ENCODE results near the gene BMPR1B. TPM values are rescaled to one million over a fixed set of nuclear protein-coding genes. Genes with fewer than 3 reads are reported as not detected.

Gene BMPR1B
- 2.1 and 2.7 TPM in 2 replicates for polyA plus RNA-seq (2014; cell fraction: cytosol; rRNA removed)
- 2.5 and 4.3 TPM in 2 replicates for polyA plus RNA-seq (2014; cell fraction: nucleus; rRNA removed)

DNA sequence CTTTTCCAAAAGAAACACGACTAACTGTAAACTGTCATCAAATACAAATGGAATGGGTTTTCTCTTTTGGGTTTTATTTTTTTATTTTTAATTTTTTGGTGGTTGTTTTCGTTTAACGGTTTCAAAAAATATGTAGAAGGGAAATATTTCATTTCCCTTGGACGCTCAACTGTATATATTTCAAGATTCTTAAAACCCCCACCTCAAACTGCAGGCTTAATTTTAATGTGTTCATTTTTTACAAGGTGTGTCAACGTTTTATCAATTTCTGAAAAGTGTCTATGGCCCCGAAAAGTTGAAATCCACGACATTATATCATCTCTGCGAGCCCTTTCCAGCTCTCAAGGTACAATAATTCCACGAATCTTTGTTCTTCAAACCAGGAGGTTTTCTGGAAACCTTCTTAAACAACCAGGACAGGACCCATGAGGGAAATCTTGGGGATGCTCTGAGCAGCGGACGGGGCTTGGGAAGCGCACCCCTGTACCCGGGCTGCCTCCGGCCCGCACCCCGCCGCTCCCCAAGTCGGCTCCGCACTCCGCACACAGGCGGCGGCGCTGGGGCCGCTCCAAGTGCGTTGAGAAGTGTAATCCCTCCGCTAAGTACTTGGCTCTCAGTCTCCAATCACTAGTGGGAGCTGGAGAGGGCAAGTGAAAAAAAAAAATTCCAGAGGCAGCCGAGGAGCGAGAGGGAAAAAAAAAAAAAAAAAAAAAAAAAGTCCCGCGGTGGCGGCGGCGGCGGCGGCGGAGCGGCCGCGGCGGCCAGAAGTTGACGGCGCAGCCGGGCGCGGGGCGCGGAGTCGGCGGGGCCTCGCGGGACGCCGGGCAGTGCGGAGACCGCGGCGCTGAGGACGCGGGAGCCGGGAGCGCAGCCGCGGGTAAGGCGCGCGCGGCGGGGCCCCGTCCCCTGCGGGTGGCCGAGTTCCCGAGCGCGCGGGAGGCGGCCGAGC is at the start of gene BMPR1B:
TSS of gene BMPR1B (plus strand) at position 764 of the 949 bp plus-strand sequence. CDS start 346,470 bp downstream, outside the sequence.
- peak; percentile 74 for DNase-seq (ENCODE audit: low spot score)

DNA sequence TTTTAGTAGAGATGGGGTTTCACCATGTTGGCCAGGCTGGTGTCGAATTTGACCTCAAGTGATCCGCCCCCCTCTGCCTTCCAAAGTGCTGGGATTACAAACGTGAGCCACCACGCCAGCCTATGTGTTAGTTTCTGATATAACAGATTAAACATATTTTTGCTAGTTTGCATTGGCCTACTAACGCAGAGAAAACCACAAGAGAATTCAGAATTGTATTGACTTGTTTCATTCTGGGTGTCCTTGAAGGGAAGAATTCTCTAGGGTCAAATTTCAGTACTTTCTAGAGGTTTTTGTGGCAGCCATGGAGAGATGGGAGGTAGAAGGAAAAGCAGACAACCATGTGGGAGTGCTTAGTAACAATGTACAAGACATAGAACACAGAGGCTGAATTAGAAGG is 46.1 kb upstream of the BMPR1B start:
- DNase-seq (ENCODE audit: low spot score): no peak

GRCh38 chr4:94714365-94715160 is 43.2 kb upstream of the BMPR1B start:
- no peak for DNase-seq (ENCODE audit: low spot score)

GRCh38 chr4:94715726-94716125 is 42.0 kb upstream of the BMPR1B start:
- no peak for DNase-seq (ENCODE audit: low spot score)

DNA sequence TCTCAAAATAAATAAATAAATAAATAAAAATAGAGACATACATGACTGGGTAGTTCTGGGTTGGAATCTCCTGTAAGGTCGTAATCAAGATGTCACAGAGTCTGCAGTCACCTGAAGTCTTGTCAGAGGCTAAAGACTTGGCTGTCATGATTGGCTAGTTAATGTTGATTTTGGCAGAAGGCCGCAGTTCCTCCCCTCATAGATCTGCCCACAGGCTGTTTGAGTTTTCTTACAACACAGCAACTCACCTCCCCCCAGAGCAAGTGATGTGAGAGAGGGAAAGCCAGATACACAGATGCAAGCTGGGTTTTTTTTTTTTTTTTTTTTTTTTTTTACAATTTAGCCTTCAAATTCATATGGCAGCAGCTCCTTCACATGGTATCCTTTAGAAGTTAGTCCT is 36.4 kb upstream of the BMPR1B start:
- no peak for DNase-seq (ENCODE audit: low spot score)

GRCh38 chr4:94722270-94722669 is 35.5 kb upstream of the BMPR1B start:
- no peak for DNase-seq (ENCODE audit: low spot score)

DNA sequence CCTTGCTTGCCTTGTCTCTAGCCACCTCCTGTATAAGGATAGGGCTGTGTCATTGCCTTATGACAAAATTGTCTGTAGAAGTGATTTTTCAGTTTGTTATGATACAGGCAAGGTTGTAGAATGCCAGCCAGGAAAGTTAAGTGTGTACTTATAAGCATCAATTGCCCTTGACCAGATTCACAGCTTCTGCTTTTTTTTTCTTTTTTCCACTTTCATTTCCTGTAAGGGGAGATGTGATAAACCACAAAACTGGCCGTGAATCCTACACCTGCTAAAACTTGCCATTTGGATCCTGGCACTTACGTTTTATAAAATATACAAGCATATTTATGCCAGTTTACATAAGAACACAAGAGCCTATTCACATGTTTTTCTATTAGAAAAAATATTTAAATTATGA is 35.0 kb upstream of the BMPR1B start:
- no peak for DNase-seq (ENCODE audit: low spot score)

- DNase-seq (ENCODE audit: low spot score): no peak
Observed at GRCh38 chr4:94724016-94724790, 33.6 kb upstream of the BMPR1B start.

- DNase-seq (ENCODE audit: low spot score): no peak
Observed at GRCh38 chr4:94726524-94727123, 31.1 kb upstream of the BMPR1B start.

GRCh38 chr4:94728056-94728766 is 29.5 kb upstream of the BMPR1B start:
- no peak for DNase-seq (ENCODE audit: low spot score)

- DNase-seq (ENCODE audit: low spot score): no peak
Observed at GRCh38 chr4:94732358-94732698, 25.4 kb upstream of the BMPR1B start.

GRCh38 chr4:94739741-94740140 is 18.0 kb upstream of the BMPR1B start:
- no peak for DNase-seq (ENCODE audit: low spot score)

- DNase-seq (ENCODE audit: low spot score): no peak
Observed at GRCh38 chr4:94741304-94741703, 16.5 kb upstream of the BMPR1B start.

DNA sequence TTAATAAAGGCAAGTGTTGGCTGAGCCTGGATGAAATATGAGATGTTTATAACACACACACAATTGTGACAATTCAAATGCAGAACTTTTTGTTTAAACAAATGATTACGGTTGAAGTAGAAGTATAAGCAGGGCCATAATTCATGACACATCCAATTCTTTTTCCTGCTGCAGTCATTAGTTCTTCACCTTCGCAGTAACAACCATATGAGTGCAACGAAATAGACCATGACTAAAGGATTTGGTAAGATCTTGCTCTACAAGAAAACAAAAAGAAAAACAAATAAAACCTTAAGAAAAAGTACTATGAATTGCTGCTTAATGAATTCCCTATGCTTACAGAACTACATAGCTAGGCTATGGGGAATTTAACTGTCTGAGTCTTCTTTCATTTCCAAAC is 13.9 kb upstream of the BMPR1B start:
- no peak for DNase-seq (ENCODE audit: low spot score)

GRCh38 chr4:94744850-94745249 is 12.9 kb upstream of the BMPR1B start:
- DNase-seq (ENCODE audit: low spot score): no peak

DNA sequence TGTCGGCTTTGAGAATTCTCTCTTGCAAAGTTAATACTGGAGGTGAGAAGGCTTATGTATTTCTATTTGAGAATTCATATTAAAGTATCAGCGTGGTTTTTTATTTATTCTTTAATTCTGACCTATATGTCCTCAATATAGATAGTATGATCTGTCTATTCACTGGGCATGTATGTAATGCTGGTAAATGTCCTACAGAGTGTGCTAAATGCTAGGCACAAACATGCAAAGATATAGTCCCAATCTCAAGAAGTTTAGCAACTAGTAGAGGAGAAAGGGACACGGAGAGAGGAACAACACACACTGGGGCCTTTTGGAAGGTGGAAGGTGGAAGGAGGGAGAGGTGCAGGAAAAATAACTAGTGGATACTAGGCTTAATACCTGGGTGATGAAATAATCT is 11.0 kb upstream of the BMPR1B start:
- DNase-seq (ENCODE audit: low spot score): no peak

DNA sequence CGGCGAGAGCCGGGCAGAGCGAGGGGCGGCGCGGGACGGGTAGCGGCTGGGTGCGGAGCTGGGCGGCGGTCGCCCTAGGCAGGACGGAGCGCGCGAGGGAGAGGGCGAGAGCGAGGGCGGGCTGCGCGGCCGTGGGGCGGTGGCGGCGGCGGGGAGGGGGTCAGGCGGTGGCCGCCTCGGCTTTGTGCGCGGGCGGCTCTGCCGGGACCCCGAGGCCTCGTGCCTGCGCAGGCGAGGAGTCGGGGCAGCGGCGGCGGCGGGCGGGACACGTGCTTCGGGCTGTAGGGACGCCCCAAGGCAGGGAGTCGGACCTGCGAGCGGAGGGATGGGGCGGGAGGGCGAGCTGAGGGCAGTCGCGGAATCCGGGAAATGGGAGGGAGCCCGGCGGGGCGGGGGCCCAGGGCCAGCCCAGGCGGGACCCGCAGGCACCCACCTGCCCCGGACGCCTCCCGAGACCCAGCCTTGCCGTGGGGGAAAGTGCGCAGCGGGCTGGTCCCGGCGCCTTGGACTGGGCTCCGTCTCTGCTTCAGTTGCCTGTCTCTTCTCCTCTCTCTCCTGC is 465 bp downstream of the BMPR1B start:
- DNase-seq (ENCODE audit: low spot score): no peak

GRCh38 chr4:94758700-94759399 is 1.1 kb downstream of the BMPR1B start:
- DNase-seq (ENCODE audit: low spot score): peak; percentile 40

- DNase-seq (ENCODE audit: low spot score): no peak
Observed at GRCh38 chr4:94759767-94760211, 2.0 kb downstream of the BMPR1B start.

- no peak for DNase-seq (ENCODE audit: low spot score)
Observed at GRCh38 chr4:94762326-94762725, 4.6 kb downstream of the BMPR1B start.

All from SK-N-DZ (cell line).